ENCODE results near the gene C1orf167. TPM values are rescaled to one million over a fixed set of nuclear protein-coding genes. Genes with fewer than 3 reads are reported as not detected.
A peak's percentile ranks its signal among the peaks of the same experiment; 100 is the strongest.

Gene C1orf167
- polyA plus RNA-seq, 3 donors, result 0.05 TPM; not detected in 2

- H4K20me1 ChIP-seq (ENCODE audit: insufficient read depth, low read length), result peaks cover 34% of the 10 kb centered on the region
- H3K9me3 Mint-ChIP-seq, result no peaks in the 10 kb centered on the region
- H3K4me2 ChIP-seq (replicated peaks; ENCODE audit: extremely low read depth, low read length, poor library complexity, severe bottlenecking), result peak overlapping the region; percentile 93
- DNase-seq, result no peak
- peak overlapping the region; percentile 96 for H3K9ac ChIP-seq (ENCODE audit: insufficient read depth, low read length, poor library complexity, severe bottlenecking)
- H3K36me3 ChIP-seq (replicated peaks in 1 of 2; ENCODE audit: control insufficient read depth in 1 of 2, insufficient read depth in 2 of 2, low read length in 2 of 2), result peaks cover 25 to 41% of the 10 kb centered on the region in 2 donors
- intact Hi-C loops (cut with micrococcal nuclease), result loop anchor here in 1 of 2 donors (5.0 to 10.0 kb wide), 3 partner anchors 68 to 180 kb away; partner anchors contain the start of genes AGTRAP and MFN2
- peak overlapping the region; percentile 99 to 100 (median 99) for H3K27ac Mint-ChIP-seq
- H3K4me1 ChIP-seq (ENCODE audit: control insufficient read depth in 1 of 2, insufficient read depth in 2 of 2, low read length in 2 of 2), result peaks cover 54 to 66% of the 10 kb centered on the region in 2 donors
- peak overlapping the region; percentile 94 to 99 for H3K4me3 Mint-ChIP-seq
- TF ChIP-seq CTCF (IDR thresholded peaks at IDR 0.05), result no peak
- no peaks in the 10 kb centered on the region for H3K27me3 ChIP-seq (ENCODE audit: control insufficient read depth in 2 of 2, insufficient read depth in 2 of 2, low read length in 2 of 2)
- H3K36me3 Mint-ChIP-seq, result peaks cover 45 to 53% of the 10 kb centered on the region in 2 donors
- peaks cover 0 to 3% (median 2%) of the 10 kb centered on the region in 3 donors for H3K27me3 Mint-ChIP-seq (ENCODE audit: low read depth in 3 of 3)
- peaks cover 73% of the 10 kb centered on the region for H3K4me1 Mint-ChIP-seq
- H3K27ac ChIP-seq (ENCODE audit: low read depth in 1 of 2, low read length in 2 of 2), result peak overlapping the region; percentile 87 to 98
- H2AFZ ChIP-seq (ENCODE audit: insufficient read depth, low read depth, low read length, poor library complexity, severe bottlenecking), result peak overlapping the region; percentile 79
- H3K9me3 ChIP-seq (replicated peaks in 1 of 2; ENCODE audit: control insufficient read depth in 1 of 2, insufficient read depth in 1 of 2, low read length in 2 of 2), result no peaks in the 10 kb centered on the region
- H3K79me2 ChIP-seq (ENCODE audit: insufficient read depth, low read length), result peaks cover 92% of the 10 kb centered on the region
- H3K4me3 ChIP-seq (replicated peaks in 1 of 3; ENCODE audit: low read depth in 2 of 3, low read length in 3 of 3), result peak overlapping the region; percentile 72 to 84 (median 83)
- 6% methylated on average over 8 of the region's 17 CpGs for WGBS (ENCODE audit: insufficient coverage)
Measured at GRCh38 chr1:11804666-11805421, 42.9 kb downstream of the C1orf167 start.

- H3K36me3 ChIP-seq (replicated peaks in 1 of 2; ENCODE audit: control insufficient read depth in 1 of 2, insufficient read depth in 2 of 2, low read length in 2 of 2), result peaks cover 24 to 41% of the 10 kb centered on the region in 2 donors
- peak within 1 kb of the TSS; percentile 96 for H3K9ac ChIP-seq (ENCODE audit: insufficient read depth, low read length, poor library complexity, severe bottlenecking)
- intact Hi-C loops (cut with micrococcal nuclease), result loop anchor here in 1 of 2 donors (5.0 to 10.0 kb wide), 2 partner anchors 102 to 179 kb away; partner anchors contain the start of gene MFN2
- WGBS (ENCODE audit: insufficient coverage), result under 1% methylated on average over 70 of the region's 72 CpGs
- H3K79me2 ChIP-seq (ENCODE audit: insufficient read depth, low read length), result peaks cover 97% of the 10 kb centered on the region
- Mint-ChIP-seq H3K9me3 (no peaks in the 10 kb centered on the region), H3K36me3 (peaks cover 41 to 51% of the 10 kb centered on the region in 2 donors), H3K27me3 (ENCODE audit: low read depth in 3 of 3) (peaks cover 0 to 2% (median 1%) of the 10 kb centered on the region in 3 donors), H3K4me3 (peak within 1 kb of the TSS; percentile 94 to 99), H3K4me1 (peaks cover 71% of the 10 kb centered on the region), H3K27ac (peak within 1 kb of the TSS; percentile 99 to 100 (median 99))
- no peaks in the 10 kb centered on the region for H3K9me3 ChIP-seq (replicated peaks in 1 of 2; ENCODE audit: control insufficient read depth in 1 of 2, insufficient read depth in 1 of 2, low read length in 2 of 2)
- peak within 1 kb of the TSS; percentile 72 to 84 (median 83) for H3K4me3 ChIP-seq (replicated peaks in 1 of 3; ENCODE audit: low read depth in 2 of 3, low read length in 3 of 3)
- DNase-seq, result peak; percentile 99
- H3K27me3 ChIP-seq (ENCODE audit: control insufficient read depth in 2 of 2, insufficient read depth in 2 of 2, low read length in 2 of 2), result no peaks in the 10 kb centered on the region
- H2AFZ ChIP-seq (ENCODE audit: insufficient read depth, low read depth, low read length, poor library complexity, severe bottlenecking), result peak within 1 kb of the TSS; percentile 79
- no peak for TF ChIP-seq CTCF (IDR thresholded peaks at IDR 0.05)
- peak within 1 kb of the TSS; percentile 87 to 98 for H3K27ac ChIP-seq (ENCODE audit: low read depth in 1 of 2, low read length in 2 of 2)
- H3K4me2 ChIP-seq (replicated peaks; ENCODE audit: extremely low read depth, low read length, poor library complexity, severe bottlenecking), result peak within 1 kb of the TSS; percentile 93
- H4K20me1 ChIP-seq (ENCODE audit: insufficient read depth, low read length), result peaks cover 26% of the 10 kb centered on the region
- peaks cover 54 to 66% of the 10 kb centered on the region in 2 donors for H3K4me1 ChIP-seq (ENCODE audit: control insufficient read depth in 1 of 2, insufficient read depth in 2 of 2, low read length in 2 of 2)
Measured at GRCh38 chr1:11805422-11806306, 43.7 kb downstream of the C1orf167 start, which contains the start of the genes CLCN6 and MTHFR. CLCN6 (plus strand) TSS chr1:11806191; CDS start chr1:11806263, 72 bp downstream. MTHFR (minus strand) TSS chr1:11805964; CDS start chr1:11803116, 2,848 bp downstream.

Data from CD14-positive monocyte (primary cell).